ENCODE data around the gene CMSS1.
"Not testable (repeated sequence)": the region's sequence is repeated elsewhere in the genome, so short reads cannot be mapped to it uniquely, and the experiment has no call there.

CMSS1 gene

DNA sequence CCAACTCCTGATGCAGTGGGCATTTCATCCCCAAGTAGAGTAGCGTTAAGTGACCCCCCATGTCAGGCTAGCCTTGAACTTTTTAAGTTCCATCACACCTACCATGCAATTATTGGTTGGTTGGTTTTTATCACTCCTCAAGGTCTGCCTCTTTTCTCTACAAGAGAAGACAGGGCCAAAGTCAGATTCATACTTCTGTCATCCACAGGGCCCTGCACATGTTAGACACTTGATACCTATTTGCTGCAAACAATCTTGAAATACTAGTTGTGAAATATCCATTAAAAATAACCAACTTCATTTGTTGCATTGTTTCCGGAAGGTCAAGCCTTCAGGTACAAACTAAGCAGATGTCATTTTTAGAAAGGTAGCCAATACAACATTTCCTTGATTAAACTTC lies 1.2 kb downstream of the CMSS1 start:
- no peak for DNase-seq (ENCODE audit: low read depth)

DNA sequence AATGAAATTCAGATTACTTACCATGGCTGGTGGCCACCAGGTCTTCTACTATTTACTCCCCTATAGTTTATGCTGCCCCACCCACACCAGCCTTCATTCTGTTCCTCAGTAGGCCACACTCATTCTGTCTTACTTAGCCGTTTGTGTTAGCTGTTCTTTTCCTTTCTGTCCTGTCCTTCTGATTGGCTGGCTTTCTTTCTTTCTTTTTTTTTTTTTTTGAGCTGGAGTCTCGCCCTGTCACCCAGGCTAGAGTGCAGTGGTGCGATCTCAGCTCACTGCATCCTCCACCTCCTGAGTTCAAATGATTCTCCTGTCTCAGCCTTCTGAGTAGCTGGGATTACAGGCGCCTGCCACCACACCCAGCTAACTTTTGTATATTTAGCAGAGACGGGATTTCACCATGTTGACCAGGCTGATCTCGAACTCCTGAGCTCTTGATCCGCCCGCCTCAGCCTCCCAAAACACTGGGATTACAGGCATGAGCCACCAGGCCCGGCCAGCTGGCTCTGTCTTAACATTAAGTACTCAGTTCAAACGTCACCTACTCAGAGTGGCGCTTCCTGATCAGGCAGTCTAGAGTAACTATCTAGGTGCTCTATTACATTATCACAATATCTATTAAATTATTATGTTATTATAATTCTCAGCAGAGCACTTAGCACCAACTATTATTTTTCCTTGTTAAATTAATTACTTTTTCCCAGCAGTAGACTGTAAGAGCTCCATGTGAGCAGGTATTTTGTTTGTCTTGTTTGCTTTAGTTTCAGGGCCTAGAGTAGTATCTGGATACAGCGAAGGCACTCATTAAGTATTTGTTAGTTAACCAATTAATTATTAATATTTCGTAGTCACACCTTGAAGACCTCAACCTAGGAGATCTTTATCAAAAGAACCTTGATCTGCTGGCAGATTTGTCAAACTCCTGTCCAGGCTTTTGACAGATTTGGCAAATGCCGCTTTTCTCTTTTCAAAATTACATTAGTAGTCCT lies 6.4 kb downstream of the CMSS1 start:
- DNase-seq (ENCODE audit: low read depth) = no peak

DNA sequence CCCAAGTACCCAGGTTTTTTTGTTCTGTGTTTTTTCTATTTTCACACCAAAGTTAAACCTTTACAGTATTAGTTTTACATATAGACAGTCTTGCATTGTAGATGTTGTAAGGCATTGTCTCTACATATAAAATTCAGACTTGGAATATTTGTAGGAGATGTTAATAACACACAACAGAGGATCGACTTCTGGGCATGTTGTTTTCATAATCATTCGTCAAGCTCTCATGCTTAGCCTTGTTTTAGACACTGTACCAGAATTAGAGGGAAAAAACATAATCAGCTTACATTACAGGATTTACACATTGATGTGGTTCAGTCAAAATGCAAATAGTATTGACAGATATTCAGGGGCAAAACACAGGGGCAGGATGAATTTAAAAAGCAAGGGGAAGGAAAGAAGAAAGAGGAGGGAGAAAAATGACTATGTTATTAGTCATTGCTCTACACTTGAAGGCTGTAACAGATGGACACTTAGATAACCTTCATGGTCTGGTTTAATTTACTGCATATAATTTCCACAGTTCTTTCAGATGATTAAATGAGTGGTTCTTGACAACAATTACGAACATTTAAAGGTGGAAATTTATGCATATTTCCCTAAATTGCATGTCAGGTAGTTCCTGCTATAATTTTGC lies 7.5 kb downstream of the CMSS1 start:
- DNase-seq (ENCODE audit: low read depth) = no peak

DNA sequence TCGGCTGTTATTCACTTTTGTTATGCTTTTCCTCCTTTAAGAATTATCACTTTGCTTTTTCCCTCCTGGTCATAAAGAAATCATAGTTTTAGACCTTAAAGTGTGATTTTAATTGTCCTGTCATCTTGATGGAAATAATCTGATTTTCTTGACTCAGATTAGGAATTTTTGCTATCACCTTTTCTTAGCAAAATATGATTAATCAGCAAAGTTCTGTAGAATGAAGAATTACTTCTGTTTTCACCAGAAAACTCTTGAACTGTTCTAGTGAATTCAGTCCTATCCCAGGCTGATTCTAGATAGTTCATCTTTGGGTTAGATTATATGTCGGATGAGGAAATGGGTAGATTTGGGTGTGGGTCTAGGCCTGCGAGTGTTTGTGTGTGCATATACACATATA lies 12.2 kb downstream of the CMSS1 start:
- no peak for DNase-seq (ENCODE audit: low read depth)

DNA sequence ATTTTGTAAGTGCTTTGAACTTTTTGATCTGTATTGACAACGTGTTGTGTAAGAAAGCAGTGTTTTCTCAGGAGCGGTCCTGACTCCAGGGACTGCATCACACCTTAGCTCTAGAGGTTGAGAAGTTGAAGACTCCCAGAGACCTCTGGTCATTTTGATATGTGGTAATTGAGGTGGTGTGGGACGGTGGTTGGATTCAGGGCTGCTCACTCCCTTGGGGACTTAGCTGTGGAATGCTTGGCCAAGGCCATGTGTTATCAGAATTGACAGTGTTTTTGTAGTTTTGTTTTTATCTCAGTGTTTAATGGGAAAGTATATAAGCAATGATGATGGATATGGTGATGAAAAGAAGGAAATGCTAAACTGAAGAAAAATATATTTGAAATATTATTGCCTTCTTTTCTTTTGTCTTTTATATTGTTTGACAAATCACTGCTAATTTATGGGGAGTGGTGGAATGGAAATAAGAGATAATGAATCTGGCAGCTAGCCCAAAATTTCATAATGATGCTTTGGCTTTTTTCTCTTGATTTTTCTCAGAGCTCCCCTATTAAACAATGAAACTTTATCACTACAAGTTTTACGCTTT lies 16.0 kb downstream of the CMSS1 start:
- no peak for DNase-seq (ENCODE audit: low read depth)

DNA sequence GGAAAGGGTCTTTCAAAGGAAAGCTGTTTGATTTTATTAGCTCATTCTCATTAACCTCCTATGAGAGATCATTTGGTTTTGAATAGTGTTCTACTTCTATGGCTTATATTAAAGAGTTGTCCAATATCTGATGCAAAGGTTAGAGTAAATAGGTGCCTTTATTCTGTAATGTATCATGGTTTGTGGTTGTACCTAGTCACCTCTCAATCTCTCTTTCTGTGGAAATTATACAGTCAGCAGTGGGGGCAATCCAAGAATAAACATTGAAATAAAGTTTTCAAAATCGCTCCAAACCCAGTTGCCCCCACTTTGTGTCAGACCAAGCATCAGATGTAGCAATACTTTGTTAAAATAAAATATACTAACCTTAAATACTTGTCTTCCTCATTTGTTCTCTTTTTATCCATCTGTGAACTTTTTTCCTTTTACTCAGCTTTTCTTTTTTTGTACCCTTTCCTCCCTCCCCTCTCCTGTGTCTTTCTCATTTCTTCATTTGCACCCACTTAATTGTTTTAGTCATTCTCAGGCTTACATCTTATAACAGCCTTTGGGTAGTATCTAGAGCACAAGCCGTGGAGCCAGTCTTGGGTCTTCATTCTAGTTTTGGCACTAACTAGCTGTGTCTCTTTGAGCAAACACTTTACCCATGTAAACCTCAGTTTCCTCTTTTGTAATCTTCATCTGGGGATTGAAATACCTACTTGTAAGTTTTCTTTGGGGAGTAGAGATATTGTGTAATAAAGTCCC lies 16.7 kb downstream of the CMSS1 start:
- no peak for DNase-seq (ENCODE audit: low read depth)

DNA sequence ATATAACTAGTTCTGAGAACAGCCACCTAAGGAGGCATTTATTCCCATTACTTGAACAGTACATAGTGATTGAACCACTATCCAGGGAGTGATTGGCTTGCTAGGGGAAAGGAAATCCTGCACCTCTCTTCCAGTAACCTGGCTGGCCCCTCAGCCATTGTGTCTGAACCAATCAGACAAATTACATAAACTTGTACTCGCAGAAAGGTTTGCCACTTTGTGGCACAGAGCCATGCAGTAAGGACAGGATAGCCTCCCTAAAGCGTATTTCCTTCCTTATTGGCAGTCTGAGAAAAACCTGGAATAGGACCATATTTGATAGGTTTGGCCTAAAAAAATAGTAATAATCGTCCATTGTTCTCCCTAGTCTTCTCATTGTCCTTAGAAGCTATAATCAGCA lies 19.0 kb downstream of the CMSS1 start:
- DNase-seq (ENCODE audit: low read depth) = no peak

DNA sequence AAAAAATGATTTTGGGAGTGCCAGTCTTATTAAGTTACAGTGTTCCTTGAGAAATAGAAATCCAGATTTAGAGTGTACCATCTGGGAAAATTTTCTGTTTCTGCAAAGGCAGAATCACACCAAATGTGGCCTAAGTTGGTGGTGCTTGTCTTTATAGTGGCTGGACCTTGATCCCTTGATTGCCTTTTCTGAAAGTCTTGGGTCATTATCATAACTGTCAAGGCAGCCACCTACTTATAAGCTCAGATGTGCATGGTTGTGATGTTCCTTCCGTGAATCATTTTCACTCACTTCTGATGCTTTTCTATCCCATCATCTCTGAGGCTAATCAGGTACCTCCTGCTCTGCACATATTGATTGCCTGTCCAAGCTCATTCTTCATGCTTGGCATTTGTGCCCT lies 20.1 kb downstream of the CMSS1 start:
- no peak for DNase-seq (ENCODE audit: low read depth)

DNA sequence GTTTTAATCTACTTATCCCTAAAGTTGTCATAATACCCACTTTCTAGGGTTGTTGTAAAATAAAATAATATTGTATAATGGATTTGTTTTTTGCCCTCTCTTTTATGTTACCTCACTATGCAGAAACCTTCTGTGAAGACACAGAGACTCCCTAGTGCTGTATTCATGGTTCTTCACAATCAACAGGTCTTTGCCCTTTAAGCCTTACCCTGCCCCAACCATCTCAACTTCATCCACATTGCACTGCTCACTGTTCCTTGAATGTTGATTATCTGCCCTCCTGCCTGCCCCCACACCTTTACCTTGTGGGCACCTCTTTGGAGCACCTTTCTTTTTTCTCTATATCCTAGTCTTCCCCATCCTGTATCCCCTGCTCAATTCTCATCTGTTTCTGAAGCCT lies 21.1 kb downstream of the CMSS1 start:
- no peak for DNase-seq (ENCODE audit: low read depth)

DNA sequence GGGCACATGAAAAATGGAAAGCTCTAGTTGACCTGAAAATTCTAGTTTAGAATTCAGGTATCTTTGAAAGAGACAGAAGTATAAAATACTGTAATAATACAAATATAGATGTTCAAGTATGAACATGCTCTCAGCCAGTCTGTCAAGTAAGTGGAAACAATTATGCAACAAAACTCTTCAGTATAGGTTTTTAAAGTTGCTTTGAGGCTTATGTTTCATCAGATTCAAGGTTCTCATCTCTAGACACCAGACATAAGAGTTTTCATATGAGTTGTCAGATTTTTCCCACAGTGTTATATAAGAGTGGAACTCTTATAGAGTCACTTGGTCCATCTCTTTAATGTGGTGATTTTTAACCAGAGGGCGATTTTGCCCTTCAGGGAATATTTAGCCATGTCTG lies 22.0 kb downstream of the CMSS1 start:
- DNase-seq (ENCODE audit: low read depth) = no peak

DNA sequence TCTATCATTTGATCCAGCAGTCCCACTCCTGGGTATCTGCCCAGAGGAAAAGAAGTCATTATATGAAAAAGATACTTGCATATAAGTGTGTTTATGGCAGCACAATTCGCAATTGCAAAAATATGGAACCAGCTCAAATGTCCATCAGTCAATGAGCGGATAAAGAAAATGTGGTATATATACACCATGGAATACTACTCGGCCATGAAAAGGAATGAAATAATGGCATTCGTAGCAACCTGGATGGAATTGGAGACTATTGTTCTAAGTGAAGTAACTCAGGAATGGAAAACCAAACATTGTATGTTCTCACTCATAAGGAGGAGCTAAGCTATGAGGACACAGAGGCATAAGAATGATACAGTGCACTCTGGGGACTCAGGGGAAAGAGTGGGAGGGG lies 24.3 kb downstream of the CMSS1 start:
- not testable (repeated sequence) for DNase-seq (ENCODE audit: low read depth)

DNA sequence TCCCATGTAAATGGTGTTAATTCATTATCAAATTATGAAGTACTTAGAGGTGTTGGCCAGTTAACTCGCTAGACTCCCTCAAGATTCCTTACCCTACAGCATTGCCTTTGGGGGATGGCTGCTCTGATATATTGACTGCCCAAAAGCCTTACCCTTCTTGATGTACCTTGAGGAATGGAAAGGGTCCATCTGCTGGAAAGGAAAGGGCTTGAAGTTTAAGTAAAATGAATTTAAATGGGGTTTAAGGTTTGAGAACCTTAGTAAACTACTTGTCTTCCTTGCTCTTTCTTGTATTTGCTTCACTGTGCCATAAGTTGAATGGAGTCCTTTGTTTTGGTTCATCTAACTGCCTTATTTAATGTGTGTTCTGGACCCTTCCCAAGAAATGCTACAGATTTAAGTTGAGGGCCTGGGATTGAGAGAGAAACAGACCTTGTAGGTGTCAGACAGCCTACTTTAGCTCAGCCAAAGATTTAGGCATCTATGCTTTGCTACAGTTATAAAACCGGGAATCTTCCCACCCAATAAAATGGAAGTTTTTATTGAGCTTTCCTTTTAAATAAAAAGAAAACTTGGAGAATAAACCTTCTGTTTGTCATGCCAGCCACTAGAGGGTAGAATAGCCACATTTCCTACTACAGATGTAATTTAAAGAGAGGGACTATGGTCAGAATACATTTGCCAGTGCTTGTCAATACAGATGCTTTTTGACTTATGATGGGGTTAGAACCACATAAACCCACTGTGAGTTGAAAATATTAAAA lies 25.3 kb downstream of the CMSS1 start:
- DNase-seq (ENCODE audit: low read depth) = no peak

DNA sequence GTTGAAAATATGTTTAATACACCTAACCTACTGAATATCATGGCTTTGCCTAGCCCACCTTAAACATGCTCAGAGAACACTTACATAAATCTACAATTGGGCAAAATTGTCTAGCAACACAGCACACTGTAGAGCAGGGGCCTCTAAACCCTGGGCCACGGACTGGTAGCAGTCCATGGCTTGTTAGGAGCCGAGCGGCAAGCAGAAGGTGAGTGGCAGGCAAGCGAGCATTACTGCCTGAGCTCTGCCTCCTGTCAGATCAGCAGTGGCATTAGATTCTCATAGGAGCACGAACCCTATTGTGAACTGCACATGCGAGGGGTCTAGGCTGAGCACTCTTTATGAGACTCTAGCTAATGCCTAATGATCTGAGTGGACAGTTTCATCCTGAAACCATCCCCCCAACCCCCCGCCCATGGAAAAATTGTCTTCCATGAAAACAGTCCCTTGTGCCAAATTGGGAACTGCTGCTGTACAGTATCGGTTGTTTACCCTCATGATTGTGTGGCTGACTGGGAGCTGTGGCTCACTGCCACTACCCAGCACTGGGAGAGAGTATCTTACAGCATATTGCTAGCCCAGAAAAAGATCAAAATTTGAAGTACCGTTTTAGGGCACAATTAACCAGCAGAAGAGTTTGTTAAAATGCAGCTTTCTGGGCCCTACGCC lies 26.1 kb downstream of the CMSS1 start:
- no peak for DNase-seq (ENCODE audit: low read depth)

DNA sequence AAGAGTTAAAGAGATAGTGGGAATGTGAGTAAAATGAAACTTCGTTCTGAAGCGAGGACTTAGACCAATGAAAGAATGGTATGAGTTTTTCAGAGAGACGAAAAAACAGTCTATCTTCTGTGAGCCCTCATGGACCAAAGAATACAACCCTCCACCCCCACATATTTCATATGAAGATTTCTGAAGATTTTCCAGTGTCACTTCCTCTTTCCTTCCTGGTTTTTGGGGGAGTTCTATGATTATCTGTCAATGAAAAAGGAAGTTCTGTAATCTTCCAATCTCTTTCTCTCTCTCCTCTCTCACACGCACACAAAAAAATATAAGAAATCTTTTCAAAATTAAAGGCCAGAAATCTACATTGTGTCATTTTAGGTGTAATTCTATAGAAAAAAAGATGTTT lies 27.7 kb downstream of the CMSS1 start:
- DNase-seq (ENCODE audit: low read depth) = no peak

DNA sequence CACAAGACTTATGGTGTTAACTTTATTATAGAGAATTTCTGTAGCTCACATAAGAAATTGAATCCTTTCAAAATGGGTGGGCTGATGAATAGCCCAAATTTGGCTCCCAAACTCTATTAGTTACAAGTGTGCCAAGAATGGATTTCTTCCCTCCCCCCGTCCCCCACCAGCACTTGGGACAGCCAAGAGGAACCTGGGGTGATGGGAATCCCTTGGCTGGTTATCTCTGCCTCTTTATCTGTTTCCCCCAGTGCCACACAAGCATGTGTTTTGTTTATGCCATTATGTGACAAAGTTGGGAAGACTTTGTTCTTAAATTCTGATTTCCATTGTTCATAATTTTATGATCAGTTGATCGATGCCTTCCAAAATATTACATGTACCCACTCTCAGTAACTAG lies 28.3 kb downstream of the CMSS1 start:
- DNase-seq (ENCODE audit: low read depth) = no peak

DNA sequence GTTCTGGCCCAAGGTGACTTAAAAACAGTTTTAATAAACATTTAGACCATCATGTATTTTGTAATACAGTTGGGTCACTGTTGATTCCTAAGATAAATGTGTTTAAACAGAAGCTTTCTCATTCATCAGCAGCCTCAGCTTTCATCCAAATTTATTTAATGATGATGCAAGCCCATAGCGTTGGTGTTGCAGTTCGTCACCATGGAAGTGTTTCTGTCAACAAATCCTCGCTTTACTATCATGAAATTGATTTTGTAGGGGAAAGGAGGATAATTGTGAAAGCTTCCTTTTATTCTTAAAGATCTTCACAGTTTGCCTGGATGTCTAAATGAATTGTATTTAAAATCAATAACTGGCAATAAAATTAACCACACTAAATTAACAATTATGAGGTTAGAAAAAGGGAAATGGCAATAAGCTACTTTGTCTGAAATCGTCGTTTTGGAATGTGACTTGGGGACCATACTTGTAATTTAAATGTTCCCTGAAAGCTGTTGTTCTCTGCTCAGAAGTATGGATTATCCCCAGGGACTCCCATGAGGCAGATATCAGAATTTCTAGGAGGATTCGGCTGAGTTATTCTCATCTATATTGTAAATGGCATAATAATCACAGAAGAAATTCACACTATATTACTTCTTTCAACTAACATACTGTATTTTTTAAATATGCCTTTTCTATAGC lies 29.0 kb downstream of the CMSS1 start:
- no peak for DNase-seq (ENCODE audit: low read depth)

DNA sequence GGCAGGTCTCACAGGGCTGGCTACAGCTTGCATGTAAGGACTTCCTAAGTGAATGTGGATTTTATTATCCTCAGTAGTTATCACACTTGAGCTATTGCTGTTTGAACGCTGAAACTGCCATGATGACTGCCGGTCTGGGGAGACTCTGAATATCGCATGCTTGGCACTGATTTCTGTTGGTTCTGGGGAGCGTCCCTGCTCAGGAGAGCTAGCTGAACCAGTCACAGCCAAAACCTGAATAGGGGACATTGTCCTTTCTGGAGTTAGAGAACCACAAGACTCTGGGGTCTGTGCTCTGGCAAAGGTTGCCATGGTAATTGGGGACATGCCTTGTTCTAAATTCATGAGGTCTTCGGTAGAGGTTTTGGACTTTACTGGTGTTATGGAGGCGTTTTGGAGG lies 30.8 kb downstream of the CMSS1 start:
- DNase-seq (ENCODE audit: low read depth) = no peak

DNA sequence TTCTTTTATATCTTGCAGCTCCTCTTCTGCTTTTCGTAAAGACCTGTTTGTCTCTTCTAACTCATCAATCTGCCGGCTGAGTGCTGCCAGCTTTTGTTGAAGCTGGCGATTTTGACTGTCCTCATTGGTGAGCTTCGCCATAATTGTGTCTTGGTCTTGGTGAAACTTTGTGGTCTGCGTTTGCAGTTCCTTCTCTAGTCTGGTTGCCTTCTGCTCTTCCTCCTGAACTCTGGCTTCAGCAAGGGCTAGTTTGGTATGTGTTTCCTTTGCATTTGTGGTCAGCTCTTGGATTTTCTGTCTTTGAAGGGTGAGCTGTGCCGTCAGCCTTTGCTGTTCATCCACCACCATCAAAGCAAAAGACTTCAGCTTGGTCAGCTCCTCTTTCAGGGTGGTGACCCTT lies 32.9 kb downstream of the CMSS1 start:
- no peak for DNase-seq (ENCODE audit: low read depth)

DNA sequence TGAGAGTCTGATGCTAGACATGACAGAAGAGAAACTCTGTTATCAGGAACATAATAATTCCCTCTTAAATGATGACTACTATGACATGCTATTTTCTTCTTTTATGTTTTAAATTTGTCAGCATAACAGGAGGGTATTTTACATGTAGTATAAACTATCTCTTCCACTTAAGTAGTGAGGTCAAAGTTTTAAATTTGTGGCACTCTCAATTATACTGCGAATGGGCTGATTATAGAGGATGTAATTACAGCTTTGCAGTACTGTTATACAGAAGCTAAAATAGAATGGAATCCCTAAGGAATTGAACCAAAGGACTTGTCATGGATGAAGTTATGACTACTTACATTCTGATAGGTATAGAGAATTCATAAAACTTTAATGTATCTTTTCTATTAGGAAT lies 34.3 kb downstream of the CMSS1 start:
- DNase-seq (ENCODE audit: low read depth) = no peak

DNA sequence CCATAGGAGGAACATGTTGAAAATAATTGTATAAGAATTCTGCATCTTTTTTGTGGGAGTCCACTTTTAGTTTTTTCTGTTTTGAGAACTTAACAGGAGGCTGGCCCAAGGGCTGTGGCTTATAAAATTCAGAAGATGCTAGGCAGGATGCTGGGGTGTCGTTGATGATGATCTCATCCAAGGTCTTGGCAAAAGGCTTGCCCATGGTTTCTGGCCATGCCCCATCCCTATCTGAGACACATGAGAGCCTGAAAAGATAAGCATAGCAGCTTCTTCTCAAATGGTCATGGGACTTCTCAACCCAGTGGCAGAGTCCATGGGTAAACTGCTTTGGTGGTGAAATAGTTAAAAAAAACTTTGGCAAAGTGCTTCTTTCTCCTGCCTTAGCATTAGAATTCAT lies 35.2 kb downstream of the CMSS1 start:
- no peak for DNase-seq (ENCODE audit: low read depth)

Data from stimulated activated CD8-positive, alpha-beta memory T cell treated with anti-CD3 and anti-CD28 coated beads, Interleukin-4, amount 100 ng/mL, for 24 hours (primary cell).